Measurements from ENCODE around the gene FOXO3.
"Not testable (repeated sequence)": the region's sequence is repeated elsewhere in the genome, so short reads cannot be mapped to it uniquely, and the experiment has no call there.

Gene FOXO3

GRCh38 chr6:108556866-108557493, 3.7 kb upstream of the FOXO3 start:
- TF ChIP-seq, protein P1, sequence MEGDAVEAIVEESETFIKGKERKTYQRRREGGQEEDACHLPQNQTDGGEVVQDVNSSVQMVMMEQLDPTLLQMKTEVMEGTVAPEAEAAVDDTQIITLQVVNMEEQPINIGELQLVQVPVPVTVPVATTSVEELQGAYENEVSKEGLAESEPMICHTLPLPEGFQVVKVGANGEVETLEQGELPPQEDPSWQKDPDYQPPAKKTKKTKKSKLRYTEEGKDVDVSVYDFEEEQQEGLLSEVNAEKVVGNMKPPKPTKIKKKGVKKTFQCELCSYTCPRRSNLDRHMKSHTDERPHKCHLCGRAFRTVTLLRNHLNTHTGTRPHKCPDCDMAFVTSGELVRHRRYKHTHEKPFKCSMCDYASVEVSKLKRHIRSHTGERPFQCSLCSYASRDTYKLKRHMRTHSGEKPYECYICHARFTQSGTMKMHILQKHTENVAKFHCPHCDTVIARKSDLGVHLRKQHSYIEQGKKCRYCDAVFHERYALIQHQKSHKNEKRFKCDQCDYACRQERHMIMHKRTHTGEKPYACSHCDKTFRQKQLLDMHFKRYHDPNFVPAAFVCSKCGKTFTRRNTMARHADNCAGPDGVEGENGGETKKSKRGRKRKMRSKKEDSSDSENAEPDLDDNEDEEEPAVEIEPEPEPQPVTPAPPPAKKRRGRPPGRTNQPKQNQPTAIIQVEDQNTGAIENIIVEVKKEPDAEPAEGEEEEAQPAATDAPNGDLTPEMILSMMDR (conservative IDR thresholded peaks at IDR 0.05; ENCODE audit: low read depth, low read length), result no peak
- peak overlapping the region; percentile 86 for H3K4me3 ChIP-seq (ENCODE audit: low read depth, low read length)
- peak; percentile 39 for DNase-seq (ENCODE audit: low read depth)

GRCh38 chr6:108557494-108558371, 3.0 kb upstream of the FOXO3 start:
- H3K4me3 ChIP-seq (ENCODE audit: low read depth, low read length), result peak overlapping the region; percentile 86

DNA sequence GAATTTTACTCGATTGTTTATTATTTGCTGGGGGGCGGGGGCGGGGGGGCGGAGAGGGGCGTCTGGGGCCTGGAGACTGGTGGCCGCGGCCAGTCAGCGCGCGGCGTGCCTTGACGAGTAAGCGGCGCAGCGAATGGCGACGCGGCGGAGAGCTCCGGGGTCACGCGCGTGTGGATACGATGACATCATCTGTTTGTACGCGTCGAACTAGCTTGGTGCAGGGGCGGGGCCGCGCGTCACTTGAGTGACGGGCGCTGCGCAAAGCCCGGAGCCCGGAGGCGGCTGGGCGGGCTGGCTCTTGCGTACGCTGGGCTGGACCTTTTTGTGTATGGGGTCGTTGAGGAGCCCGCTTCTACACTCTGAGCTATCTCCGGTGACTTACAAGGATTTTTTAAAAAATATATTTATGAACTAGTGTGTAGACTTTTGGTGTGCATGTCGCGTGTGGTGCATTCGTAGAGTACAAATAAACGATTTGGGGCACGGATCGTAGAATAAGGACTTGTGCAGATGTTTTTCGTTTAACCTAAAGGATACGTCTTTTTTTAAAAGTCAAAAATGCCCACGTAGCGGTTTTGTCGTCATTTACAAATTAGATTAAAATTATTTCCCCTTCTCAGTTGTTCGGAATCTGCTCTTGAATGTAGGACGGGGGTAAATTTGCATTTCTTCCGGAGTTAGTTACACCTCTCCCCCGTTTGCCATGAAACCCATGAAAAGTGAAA, 2.2 kb upstream of the FOXO3 start:
- peak overlapping the region; percentile 88 for H3K4me3 ChIP-seq (ENCODE audit: low read depth, low read length)
- DNase-seq (ENCODE audit: low read depth), result peak; percentile 100
- TF ChIP-seq, protein P1 (conservative IDR thresholded peaks at IDR 0.05; ENCODE audit: low read depth, low read length), result no peak

More at GRCh38 chr6:108557494-108558371, 3.0 kb upstream of the FOXO3 start:
- peak; percentile 70 for DNase-seq (ENCODE audit: low read depth)
- TF ChIP-seq, protein P1 (conservative IDR thresholded peaks at IDR 0.05; ENCODE audit: low read depth, low read length), result no peak

DNA sequence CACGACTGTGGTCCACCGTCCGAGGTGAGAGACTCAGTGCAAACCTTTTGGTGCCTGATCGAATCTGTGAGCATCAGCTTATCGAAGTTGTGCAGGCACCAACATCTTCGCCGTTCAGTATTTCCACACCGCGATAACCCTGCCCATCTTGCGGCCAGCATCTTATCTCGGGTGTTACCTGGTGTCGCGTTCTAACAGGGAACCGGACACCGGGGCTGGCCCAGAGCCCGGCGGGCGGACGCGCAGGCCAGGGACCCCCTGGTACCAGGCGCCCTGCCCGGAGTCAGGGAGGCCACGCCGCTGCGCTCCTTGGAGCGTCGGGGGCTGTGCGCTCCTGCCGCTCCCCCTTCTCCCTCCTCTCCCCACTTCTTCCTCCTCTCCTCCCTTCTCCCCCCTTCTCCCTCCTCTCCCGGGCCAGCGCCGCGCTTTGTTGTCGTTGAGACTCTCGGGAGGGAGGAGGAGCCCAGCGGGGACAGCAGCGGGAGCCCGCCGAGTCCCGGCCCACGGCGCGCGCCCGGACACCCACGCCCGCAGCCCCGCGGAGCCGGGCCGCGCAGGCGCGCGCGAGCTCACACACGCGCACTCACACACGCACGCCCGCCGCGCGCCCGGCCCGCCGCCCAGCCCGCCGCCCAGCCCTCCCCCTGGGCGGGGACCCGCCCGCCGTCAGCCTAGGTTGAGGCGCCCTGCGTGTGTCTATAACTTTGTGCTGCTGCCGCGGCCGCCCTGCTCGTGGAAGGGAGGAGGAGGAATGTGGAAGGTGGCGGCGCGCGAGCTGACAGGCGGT, 1.4 kb upstream of the FOXO3 start:
- H3K4me3 ChIP-seq (ENCODE audit: low read depth, low read length), result peak overlapping the region; percentile 88
- peak; percentile 88 for DNase-seq (ENCODE audit: low read depth)
- TF ChIP-seq, protein P1 (conservative IDR thresholded peaks at IDR 0.05; ENCODE audit: low read depth, low read length), result no peak

DNA sequence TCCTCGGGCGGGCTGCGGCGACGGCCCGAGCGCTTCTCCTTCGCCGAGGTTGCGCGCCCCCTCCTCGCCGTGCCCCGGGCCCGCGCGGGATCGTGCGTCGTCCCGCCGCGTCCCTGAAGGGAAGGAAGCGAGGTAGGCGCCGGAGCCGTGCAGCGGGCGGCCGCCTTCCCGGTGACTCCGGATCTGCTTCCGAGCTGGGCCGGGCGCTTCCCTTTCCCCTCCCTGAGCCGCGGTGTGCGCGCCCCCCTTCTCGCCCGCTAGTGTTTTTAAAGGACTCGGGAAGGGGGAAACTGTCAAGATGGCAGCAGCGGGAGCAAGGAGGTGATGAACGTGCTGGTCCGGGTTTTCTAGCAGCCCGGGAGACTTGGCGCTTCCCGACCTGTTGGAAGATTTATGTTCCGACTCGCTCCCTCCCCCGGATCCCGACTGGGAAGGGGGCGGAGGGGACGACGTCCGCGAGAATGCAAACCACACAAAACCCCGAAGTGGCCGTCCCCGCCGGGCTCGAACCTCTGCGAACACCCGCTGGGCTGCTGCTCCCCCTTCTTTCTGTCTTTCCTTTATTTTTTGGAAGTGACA, 744 bp upstream of the FOXO3 start:
- peak; percentile 73 for DNase-seq (ENCODE audit: low read depth)
- TF ChIP-seq, protein P1 (conservative IDR thresholded peaks at IDR 0.05; ENCODE audit: low read depth, low read length), result no peak
- peak overlapping the region; percentile 88 for H3K4me3 ChIP-seq (ENCODE audit: low read depth, low read length)

- peak overlapping the region; percentile 88 for H3K4me3 ChIP-seq (ENCODE audit: low read depth, low read length)
- DNase-seq (ENCODE audit: low read depth), result not testable (repeated sequence)
Observed at GRCh38 chr6:108561309-108561647, 561 bp downstream of the FOXO3 start.

Data from choroid plexus epithelial cell (primary cell).